H1 (cell line): ENCODE results near the gene CISH. TPM values are rescaled to one million over a fixed set of nuclear protein-coding genes. Genes with fewer than 3 reads are reported as not detected.

Experiments used
- FOSL1 ChIP-seq: IDR thresholded peaks from 2 replicates; pipeline ENCODE4 v1.6.1; 2011; ENCODE audit warnings: mild to moderate bottlenecking, low read depth, low read length, moderate library complexity; ENCODE audit not compliant: insufficient read depth
- polyA plus RNA-seq, 7 experiments: library from polyadenylated mRNA; depleted of rRNA in 3 of 7; stranded (reverse) in 5 of 7; unstranded in 2 of 7; fragments of >200 nt in 5 of 7; fragments of 200-250 nt in 2 of 7; gene quantifications; 1 replicate in 5 of 7; 2 replicates in 1 of 7; 4 replicates in 1 of 7; pipeline versions ENCODE4 v1.2.1 to v1.2.3, GENCODE V29; 2011 to 2013; ENCODE audit warnings: missing spikeins in 2 of 7, mixed read lengths in 2 of 7
- total RNA-seq: library from RNA; stranded (reverse); fragmentation: NEBNext Ultra II Directional; extraction: Animal tissue kit (Norgen Biotek cat#: 25700); gene quantifications from 2 replicates; pipeline ENCODE4 v1.2.1, GENCODE V29; 2021
- TF ChIP-seq, protein P1 (sequence below): IDR thresholded peaks from 2 replicates; pipeline ENCODE4 v1.6.1; 2011; ENCODE audit warnings: low read depth, mild to moderate bottlenecking, low read length; ENCODE audit not compliant: insufficient read depth

The CISH gene
- total and polyA plus RNA-seq, 2 of the 8 experiments (the other 6 are each of a cell fraction or from before 2014, with no cell fraction given) = 1.9 to 2.2 TPM

DNA sequence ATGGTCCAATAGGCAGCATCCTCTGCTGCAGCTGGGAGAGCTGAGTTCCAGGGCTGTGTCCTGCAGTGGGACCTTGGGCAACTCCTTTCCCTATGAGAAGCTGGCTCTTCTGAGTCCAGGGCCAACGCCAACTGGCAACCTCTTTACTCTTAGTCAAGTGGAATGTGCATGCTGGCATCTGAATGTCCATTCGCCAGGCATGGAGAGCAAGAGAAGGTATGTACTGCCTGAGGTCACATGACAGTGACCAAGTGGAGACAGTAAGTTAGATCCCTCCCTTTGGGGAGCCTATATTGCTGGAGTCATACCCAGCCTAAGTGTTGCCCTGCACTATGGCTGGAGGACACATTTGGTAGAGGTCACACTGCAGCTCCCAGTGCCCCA lies 30.1 kb downstream of the CISH start (continued):
- no peak for TF ChIP-seq FOSL1
- TF ChIP-seq, protein P1, sequence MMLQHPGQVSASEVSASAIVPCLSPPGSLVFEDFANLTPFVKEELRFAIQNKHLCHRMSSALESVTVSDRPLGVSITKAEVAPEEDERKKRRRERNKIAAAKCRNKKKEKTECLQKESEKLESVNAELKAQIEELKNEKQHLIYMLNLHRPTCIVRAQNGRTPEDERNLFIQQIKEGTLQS = no peak
